Hematopoietic multipotent progenitor cell treated with erythropoietin and hydrocortisone succinate and interleukin-3 and kit ligand, for 17 days (in vitro differentiated cells): Measurements from ENCODE around the gene SLC4A2.

ENCODE experiments used
- DNase-seq: peaks from one replicate; pipeline ENCODE4 v3.0.0-alpha.2; 2015; ENCODE audit warnings: low spot score

SLC4A2 gene

GRCh38 chr7:151115121-151115835 is 55.9 kb downstream of the SLC4A2 start:
- no peak for DNase-seq

GRCh38 chr7:151115836-151116418 is 56.5 kb downstream of the SLC4A2 start:
- DNase-seq: no peak

- DNase-seq: no peak
Observed at GRCh38 chr7:151116603-151117440, 57.4 kb downstream of the SLC4A2 start.

- no peak for DNase-seq
Observed at GRCh38 chr7:151117565-151117964, 58.2 kb downstream of the SLC4A2 start.

- DNase-seq: no peak
Observed at GRCh38 chr7:151118108-151119054, 59.0 kb downstream of the SLC4A2 start.

GRCh38 chr7:151119055-151119415 is 59.6 kb downstream of the SLC4A2 start:
- DNase-seq: no peak

- DNase-seq: no peak
Observed at GRCh38 chr7:151119902-151120301, 60.5 kb downstream of the SLC4A2 start.

GRCh38 chr7:151120896-151121295 is 61.5 kb downstream of the SLC4A2 start:
- DNase-seq: no peak

- no peak for DNase-seq
Observed at GRCh38 chr7:151121380-151122170, 62.2 kb downstream of the SLC4A2 start.

- no peak for DNase-seq
Observed at GRCh38 chr7:151122276-151122675, 62.9 kb downstream of the SLC4A2 start.

- no peak for DNase-seq
Observed at GRCh38 chr7:151122796-151123157, 63.4 kb downstream of the SLC4A2 start.

GRCh38 chr7:151123158-151123821 is 63.9 kb downstream of the SLC4A2 start:
- DNase-seq: no peak

GRCh38 chr7:151123822-151124464 is 64.6 kb downstream of the SLC4A2 start:
- DNase-seq: peak; percentile 86

- no peak for DNase-seq
Observed at GRCh38 chr7:151124481-151124880, 65.1 kb downstream of the SLC4A2 start.

- no peak for DNase-seq
Observed at GRCh38 chr7:151124899-151125399, 65.6 kb downstream of the SLC4A2 start.

GRCh38 chr7:151125470-151125845 is 66.1 kb downstream of the SLC4A2 start:
- no peak for DNase-seq

GRCh38 chr7:151125846-151126481 is 66.6 kb downstream of the SLC4A2 start:
- no peak for DNase-seq
